ENCODE data around the gene IRF5.

Gene IRF5

GRCh38 chr7:128913870-128914565 is 23.7 kb upstream of the IRF5 start:
- no peak overlapping the region for H3K4me3 ChIP-seq (replicated peaks; ENCODE audit: low read depth, low read length)
- H3K27me3 ChIP-seq (replicated peaks; ENCODE audit: control insufficient read depth, insufficient read depth, low read length): no peaks in the 10 kb centered on the region
- TF ChIP-seq, protein P1, sequence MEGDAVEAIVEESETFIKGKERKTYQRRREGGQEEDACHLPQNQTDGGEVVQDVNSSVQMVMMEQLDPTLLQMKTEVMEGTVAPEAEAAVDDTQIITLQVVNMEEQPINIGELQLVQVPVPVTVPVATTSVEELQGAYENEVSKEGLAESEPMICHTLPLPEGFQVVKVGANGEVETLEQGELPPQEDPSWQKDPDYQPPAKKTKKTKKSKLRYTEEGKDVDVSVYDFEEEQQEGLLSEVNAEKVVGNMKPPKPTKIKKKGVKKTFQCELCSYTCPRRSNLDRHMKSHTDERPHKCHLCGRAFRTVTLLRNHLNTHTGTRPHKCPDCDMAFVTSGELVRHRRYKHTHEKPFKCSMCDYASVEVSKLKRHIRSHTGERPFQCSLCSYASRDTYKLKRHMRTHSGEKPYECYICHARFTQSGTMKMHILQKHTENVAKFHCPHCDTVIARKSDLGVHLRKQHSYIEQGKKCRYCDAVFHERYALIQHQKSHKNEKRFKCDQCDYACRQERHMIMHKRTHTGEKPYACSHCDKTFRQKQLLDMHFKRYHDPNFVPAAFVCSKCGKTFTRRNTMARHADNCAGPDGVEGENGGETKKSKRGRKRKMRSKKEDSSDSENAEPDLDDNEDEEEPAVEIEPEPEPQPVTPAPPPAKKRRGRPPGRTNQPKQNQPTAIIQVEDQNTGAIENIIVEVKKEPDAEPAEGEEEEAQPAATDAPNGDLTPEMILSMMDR (IDR thresholded peaks at IDR 0.05; ENCODE audit: insufficient read depth, low read length, poor library complexity, severe bottlenecking): no peak
- DNase-seq (ENCODE audit: extremely low read depth, insufficient read length): no peak
- H3K36me3 ChIP-seq (ENCODE audit: control insufficient read depth, insufficient read depth, low read length): no peaks in the 10 kb centered on the region

GRCh38 chr7:128914566-128915151 is 23.1 kb upstream of the IRF5 start:
- Histone ChIP-seq H3K36me3 (ENCODE audit: control insufficient read depth, insufficient read depth, low read length) (no peaks in the 10 kb centered on the region), H3K4me3 (replicated peaks; ENCODE audit: low read depth, low read length) (no peak overlapping the region), H3K27me3 (replicated peaks; ENCODE audit: control insufficient read depth, insufficient read depth, low read length) (no peaks in the 10 kb centered on the region)
- TF ChIP-seq, protein P1 (IDR thresholded peaks at IDR 0.05; ENCODE audit: insufficient read depth, low read length, poor library complexity, severe bottlenecking): peak; percentile 27
- peak; percentile 71 for DNase-seq (ENCODE audit: extremely low read depth, insufficient read length)

DNA sequence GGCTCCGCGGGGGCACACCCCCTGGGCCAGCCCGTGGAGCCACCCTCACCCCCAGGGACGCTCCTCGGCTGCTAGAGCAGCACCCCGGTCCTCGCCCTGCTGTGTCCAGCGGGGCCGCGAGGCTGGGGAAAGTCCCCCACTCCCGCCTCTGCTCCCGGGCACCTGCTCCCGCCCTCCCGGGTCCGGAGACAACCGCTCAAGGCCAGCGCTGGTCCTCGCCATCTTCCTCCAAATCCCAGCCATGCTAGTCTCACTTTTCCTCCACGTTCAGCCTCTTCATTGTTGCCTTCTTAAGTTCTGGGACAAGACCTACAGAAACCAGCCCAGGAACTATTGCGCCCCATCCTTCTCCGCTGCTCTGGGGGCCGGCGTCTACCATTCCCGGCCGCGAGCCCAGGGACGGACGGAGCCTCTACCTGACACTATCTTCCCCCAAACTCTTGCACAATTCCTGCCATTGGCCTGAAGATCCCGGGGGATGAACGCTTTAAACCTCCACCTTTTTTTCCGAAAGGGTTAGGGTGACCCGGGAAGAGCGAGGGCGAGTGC is 22.4 kb upstream of the IRF5 start:
- H3K27me3 ChIP-seq (replicated peaks; ENCODE audit: control insufficient read depth, insufficient read depth, low read length): no peaks in the 10 kb centered on the region

DNA sequence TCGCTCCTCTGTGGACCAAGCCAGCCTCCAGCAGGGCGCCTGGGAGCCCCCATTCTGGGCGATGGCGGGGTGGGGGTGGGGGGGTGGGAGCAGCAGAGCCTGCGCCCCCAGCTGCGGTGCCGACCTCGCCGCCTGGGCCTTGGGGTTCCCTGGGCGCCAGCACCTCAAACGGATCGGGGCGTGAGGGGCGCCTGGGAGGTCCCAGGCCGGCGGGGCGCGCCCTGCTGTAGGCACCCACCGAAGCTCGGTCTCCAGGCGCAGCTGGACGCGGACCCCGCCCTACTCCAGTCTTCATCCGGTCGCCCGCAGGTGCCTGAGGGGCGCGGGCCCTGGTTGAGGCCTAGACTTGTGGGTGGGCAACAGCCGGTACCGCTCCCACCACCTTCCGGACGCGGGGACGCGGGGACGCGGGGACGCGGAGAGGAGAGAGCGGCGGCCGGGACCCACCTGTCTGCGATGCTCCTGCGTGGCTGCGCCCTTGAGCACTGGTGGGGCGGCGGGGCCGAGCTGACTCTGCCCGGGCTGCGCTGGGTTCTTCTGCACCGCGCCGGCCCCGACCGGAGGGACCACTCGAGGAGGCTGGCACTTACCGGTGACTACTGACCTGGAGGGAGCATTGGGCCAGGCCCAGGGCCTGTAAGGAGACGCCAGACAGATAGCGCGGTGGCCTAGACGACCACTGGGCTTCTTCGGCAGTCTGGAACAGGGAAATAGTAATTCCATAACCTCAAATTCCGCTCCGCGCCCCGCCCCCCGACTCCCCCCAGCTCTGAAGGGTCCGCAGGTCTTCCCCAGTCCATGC is 21.7 kb upstream of the IRF5 start:
- Histone ChIP-seq H3K27me3 (replicated peaks; ENCODE audit: control insufficient read depth, insufficient read depth, low read length) (no peaks in the 10 kb centered on the region), H3K36me3 (ENCODE audit: control insufficient read depth, insufficient read depth, low read length) (no peaks in the 10 kb centered on the region), H3K4me3 (replicated peaks; ENCODE audit: low read depth, low read length) (no peak overlapping the region)
- TF ChIP-seq, protein P1 (IDR thresholded peaks at IDR 0.05; ENCODE audit: insufficient read depth, low read length, poor library complexity, severe bottlenecking): no peak
- DNase-seq (ENCODE audit: extremely low read depth, insufficient read length): no peak

More for the DNA sequence above, 22.4 kb upstream of the IRF5 start:
- Histone ChIP-seq H3K36me3 (ENCODE audit: control insufficient read depth, insufficient read depth, low read length) (no peaks in the 10 kb centered on the region), H3K4me3 (replicated peaks; ENCODE audit: low read depth, low read length) (no peak overlapping the region)
- TF ChIP-seq, protein P1 (IDR thresholded peaks at IDR 0.05; ENCODE audit: insufficient read depth, low read length, poor library complexity, severe bottlenecking): no peak
- no peak for DNase-seq (ENCODE audit: extremely low read depth, insufficient read length)

DNA sequence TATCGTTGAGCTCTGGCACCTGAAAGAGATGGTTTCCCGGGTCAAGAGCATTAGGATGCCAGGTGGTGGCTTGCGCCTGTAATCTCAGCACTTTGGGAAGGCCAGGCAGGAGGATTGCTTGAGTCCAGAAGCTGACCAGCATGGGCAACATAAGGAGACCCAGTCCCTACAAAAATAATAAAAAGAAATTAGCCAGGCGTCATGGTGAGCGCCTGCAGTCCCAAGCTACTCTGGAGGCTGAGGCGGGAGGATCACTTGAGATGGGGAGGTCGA is 21.1 kb upstream of the IRF5 start:
- TF ChIP-seq, protein P1 (IDR thresholded peaks at IDR 0.05; ENCODE audit: insufficient read depth, low read length, poor library complexity, severe bottlenecking): no peak

More for the DNA sequence above, 21.1 kb upstream of the IRF5 start:
- Histone ChIP-seq H3K27me3 (replicated peaks; ENCODE audit: control insufficient read depth, insufficient read depth, low read length) (no peaks in the 10 kb centered on the region), H3K36me3 (ENCODE audit: control insufficient read depth, insufficient read depth, low read length) (no peaks in the 10 kb centered on the region), H3K4me3 (replicated peaks; ENCODE audit: low read depth, low read length) (no peak overlapping the region)
- DNase-seq (ENCODE audit: extremely low read depth, insufficient read length): no peak

Data from GM06990 (cell line).